Measurements from ENCODE around the gene TMEM191C.

GRCh38 chr22:21449531-21450319, 17.5 kb upstream of the TMEM191C start:
- TF ChIP-seq POLR2A (IDR thresholded peaks at IDR 0.05) (no peak), CTCF (IDR thresholded peaks at IDR 0.05) (no peak)
